HG02678 (cell line): Measurements from ENCODE around the gene TUT7.
A peak's percentile ranks its signal among the peaks of the same experiment; 100 is the strongest.
"Not testable (repeated sequence)": the region's sequence is repeated elsewhere in the genome, so short reads cannot be mapped to it uniquely, and the experiment has no call there.

Source experiments
- ATAC-seq: cut with Tn5 transposase; IDR thresholded peaks from one replicate; pipeline ENCODE4 v1.9.1; 2021; ENCODE audit warnings: mild to moderate bottlenecking, moderate library complexity; ENCODE audit not compliant: unreplicated experiment

TUT7 gene, protein sequence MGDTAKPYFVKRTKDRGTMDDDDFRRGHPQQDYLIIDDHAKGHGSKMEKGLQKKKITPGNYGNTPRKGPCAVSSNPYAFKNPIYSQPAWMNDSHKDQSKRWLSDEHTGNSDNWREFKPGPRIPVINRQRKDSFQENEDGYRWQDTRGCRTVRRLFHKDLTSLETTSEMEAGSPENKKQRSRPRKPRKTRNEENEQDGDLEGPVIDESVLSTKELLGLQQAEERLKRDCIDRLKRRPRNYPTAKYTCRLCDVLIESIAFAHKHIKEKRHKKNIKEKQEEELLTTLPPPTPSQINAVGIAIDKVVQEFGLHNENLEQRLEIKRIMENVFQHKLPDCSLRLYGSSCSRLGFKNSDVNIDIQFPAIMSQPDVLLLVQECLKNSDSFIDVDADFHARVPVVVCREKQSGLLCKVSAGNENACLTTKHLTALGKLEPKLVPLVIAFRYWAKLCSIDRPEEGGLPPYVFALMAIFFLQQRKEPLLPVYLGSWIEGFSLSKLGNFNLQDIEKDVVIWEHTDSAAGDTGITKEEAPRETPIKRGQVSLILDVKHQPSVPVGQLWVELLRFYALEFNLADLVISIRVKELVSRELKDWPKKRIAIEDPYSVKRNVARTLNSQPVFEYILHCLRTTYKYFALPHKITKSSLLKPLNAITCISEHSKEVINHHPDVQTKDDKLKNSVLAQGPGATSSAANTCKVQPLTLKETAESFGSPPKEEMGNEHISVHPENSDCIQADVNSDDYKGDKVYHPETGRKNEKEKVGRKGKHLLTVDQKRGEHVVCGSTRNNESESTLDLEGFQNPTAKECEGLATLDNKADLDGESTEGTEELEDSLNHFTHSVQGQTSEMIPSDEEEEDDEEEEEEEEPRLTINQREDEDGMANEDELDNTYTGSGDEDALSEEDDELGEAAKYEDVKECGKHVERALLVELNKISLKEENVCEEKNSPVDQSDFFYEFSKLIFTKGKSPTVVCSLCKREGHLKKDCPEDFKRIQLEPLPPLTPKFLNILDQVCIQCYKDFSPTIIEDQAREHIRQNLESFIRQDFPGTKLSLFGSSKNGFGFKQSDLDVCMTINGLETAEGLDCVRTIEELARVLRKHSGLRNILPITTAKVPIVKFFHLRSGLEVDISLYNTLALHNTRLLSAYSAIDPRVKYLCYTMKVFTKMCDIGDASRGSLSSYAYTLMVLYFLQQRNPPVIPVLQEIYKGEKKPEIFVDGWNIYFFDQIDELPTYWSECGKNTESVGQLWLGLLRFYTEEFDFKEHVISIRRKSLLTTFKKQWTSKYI (N-terminal part only)

GRCh38 chr9:86354011-86354817 is at the start of gene TUT7:
TUT7 (minus strand) TSS chr9:86354410; CDS start chr9:86353199, 1,211 bp downstream.
- peak; percentile 85 for ATAC-seq

GRCh38 chr9:86402591-86402990 is 48.4 kb upstream of the TUT7 start:
- no peak for ATAC-seq

GRCh38 chr9:86396412-86396811 is 42.2 kb upstream of the TUT7 start:
- ATAC-seq: no peak

DNA sequence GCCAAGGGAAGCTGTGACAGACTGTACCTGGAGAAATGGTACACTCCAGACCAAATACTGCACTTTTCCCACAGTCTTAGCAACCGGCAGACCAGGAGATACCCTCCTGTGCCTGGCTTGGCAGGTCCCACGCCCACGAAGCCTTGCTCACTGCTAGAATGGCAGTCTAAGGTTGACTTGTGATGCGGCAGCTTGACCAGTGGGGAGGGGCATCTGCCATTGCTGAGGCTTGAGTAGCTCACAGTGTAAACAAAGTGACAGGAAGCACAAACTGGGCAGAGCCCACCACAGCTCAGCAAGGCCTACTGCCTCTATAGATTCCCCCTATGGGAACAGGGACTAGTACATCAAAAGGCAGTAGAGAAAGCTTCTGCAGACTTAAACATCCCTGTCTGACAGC is 36.0 kb upstream of the TUT7 start:
- ATAC-seq: not testable (repeated sequence)

DNA sequence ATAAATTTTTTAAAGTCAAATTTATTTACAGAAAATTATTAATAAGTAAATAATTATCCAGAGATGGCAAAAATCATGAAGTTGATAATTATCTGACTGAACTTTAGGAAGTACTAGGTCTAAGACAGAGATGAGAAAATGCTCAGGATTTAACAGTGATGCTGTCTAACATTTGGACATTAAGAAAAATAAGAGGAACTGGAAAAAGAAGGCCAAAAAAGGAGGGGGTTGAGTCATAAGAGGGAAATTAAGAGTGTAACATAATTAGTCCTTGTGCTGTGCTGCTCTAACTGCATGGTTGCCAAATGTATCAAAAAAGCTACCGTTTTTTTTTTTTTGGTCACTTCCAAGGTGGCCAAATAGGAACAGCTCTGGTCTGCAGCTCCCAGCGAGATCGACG is 35.4 kb upstream of the TUT7 start:
- no peak for ATAC-seq

DNA sequence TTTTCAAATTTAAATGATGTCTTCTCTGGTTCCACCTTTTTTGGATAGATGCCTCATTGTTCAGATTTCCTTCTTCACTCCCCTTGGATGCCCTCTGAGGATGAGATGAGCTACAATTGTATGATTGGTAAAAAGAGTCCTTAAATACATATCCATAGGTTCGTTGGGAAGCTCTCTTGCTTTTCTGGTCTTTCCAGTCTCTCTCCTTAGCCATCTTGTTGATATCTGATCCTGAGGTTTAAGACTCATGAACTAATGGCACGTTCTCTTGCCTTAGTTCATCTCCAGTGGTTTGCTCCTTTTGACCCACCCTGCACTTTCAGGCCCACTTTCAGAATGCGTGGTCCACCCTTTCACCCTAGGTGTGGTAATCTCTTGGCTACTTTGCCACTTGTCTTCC is 33.2 kb upstream of the TUT7 start:
- ATAC-seq: no peak

GRCh38 chr9:86383000-86383399 is 28.8 kb upstream of the TUT7 start:
- ATAC-seq: not testable (repeated sequence)

- no peak for ATAC-seq
These were observed 21.8 kb upstream of the TUT7 start for GRCh38 chr9:86376016-86376415.

GRCh38 chr9:86369810-86370209 is 15.6 kb upstream of the TUT7 start:
- ATAC-seq: no peak

DNA sequence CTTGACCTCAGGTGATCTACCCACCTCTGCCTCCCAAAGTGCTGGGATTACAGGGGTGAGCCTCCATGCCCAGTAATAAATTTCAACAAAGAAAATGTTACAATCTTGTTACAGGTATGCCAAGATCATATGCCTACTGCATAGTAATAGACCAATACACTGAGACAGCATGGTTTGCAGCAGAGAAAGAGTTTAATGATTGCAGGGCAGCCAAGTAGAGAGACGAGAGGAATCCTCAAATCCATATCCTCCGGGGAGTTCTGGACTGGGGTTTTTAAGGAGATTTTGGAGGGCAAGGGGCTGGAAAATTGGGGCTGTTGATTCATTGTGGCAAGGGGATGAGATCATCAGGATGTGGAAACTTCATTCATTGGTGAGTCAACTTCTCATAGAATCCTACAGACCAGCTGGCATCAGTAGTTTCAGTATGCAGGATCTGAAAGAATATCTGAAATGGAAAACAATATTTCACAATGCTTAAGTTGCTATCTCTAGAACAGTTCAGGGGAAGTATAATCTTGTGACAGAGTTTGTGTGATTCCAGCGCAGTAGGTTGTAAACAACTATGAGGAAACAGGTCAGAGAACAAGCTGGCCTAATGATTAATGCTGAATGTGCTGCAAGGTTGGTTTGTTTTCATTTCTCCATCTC is 14.8 kb upstream of the TUT7 start:
- ATAC-seq: no peak

DNA sequence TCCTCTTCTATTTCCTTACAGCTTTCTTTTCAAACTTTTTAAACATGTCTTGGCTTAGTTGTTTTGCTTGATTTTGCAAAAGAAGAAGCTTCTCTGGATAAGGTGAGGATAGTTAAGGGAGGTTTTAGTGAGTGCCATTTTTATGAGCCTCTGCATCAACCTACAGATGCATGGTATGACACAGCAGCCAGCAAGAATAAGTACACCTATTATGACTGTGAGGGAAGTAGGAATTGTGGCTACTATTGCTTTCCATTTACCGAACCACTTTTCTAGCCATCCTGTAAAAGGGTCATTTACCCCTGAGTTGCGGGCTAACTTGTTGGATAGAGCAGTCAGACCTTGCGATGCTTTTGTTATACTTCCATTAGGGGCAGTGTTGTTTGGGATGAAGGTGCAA is 7.0 kb upstream of the TUT7 start:
- ATAC-seq: no peak

DNA sequence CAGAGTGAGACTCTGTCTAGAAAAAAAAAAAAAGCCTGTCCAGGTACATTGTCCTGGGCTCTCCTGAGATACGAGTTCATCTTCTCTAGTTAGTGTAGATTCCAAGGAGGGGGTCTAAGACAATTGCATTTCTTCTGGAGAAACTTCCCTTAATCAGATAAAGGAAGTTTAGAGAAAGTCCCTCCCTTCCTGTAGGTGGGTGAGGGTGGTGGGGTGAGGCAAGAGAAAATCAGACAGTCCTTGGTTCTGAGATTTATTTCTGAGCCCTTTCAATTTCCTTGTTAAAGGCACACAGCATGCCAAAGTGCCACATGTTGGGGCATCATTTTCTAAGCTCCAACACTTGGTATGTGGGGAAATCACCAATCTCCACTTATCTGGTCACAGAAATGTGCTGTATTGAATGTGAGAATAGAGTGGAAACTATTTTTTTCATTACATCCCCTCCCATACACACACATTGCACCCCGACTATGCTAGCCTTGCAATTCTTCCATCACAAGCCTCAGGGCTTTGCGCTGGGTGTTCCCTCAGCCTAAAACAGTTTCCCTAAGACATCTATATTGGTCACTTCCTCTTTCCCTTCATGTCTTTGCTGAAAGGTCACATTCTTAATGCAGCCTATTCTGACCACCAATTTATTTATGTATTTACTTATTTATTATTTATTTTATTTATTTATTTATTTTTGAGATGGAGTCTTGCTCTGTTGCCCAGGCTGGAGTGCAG is 5.1 kb upstream of the TUT7 start:
- no peak for ATAC-seq

DNA sequence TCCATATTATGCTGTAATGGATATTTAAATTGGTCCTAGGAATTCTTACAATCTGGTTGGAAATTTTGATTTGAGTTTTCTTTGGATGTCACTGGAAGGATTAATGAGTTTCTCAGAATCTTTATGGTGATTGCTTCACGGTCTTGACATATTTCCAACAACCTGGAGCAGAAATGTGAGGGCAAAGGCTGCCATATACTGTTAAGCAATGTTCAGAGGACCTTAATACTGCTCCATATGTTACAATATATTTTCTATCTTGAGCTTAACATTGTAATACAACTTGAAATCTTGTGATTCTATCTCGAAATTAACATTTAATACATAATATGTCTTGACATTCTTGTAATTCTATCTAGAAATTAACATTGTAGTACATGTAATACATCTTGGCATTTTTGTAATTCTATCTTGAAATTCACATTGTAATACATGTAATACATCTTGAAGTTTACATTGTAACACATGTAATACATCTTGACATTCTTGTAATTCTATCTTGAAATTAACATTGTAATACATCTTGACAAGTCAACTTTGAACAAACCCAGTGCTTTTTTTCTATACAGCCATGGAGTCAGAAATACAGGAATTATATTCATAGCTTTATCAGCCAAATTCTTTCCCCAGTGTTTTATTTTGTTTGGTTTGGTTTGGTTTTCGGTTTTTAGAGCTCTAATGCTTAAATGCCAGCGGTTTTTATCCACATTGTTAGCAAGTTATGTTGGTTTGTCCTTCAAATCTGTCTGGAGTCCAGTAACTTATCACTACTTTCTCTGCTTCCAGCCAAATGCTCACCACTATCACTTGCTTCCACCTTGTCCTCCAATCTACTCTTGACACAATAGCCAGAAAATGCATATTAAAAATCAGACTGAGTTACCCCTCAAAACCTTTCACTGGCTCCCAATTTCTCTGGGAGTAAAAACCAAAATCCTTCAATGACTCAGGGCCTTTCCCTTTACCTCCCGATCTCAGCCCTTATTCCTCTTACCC is 3.0 kb upstream of the TUT7 start:
- no peak for ATAC-seq

GRCh38 chr9:86355814-86356213 is 1.6 kb upstream of the TUT7 start:
- no peak for ATAC-seq

- no peak for ATAC-seq
These were observed 654 bp upstream of the TUT7 start for GRCh38 chr9:86354818-86355309.

DNA sequence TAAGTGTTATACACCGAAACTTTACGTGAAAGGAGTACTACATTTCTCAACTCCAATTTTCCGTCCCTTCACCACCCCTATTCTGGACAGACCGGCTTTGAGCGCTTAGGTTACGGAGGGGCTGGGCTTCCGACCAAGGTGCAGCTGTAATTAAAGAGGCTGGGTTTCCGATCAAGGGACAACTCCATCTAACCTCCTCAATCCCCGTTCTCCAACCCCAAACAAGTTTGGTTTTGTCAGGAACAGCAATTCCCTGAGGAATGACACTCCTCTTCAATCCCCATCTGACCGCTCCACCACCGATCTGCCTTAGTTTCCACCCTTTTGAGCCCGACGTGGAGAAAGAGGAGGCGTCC is 577 bp downstream of the TUT7 start:
- ATAC-seq: no peak

GRCh38 chr9:86352440-86353077 is 1.7 kb downstream of the TUT7 start:
- no peak for ATAC-seq
